ENCODE data around the gene MCRIP1. TPM values are rescaled to one million over a fixed set of nuclear protein-coding genes. Genes with fewer than 3 reads are reported as not detected.
"Not testable (repeated sequence)": the region's sequence is repeated elsewhere in the genome, so short reads cannot be mapped to it uniquely, and the experiment has no call there.

Gene MCRIP1
- total RNA-seq, 1 experiment from 2014 or later: 204 TPM

- no peak for DNase-seq
- H3K27me3 ChIP-seq (ENCODE audit: control insufficient read depth, insufficient read depth, low read length): no peaks in the 10 kb centered on the region
- H3K36me3 ChIP-seq (replicated peaks; ENCODE audit: control insufficient read depth, insufficient read depth, low read length): peaks cover 32% of the 10 kb centered on the region
- no peak overlapping the region for H3K4me3 ChIP-seq (ENCODE audit: insufficient read depth, low read depth, low read length)
Observed at GRCh38 chr17:81851423-81851822, 18.3 kb upstream of the MCRIP1 start.

GRCh38 chr17:81849457-81849856, 16.4 kb upstream of the MCRIP1 start:
- DNase-seq: no peak
- H3K36me3 ChIP-seq (replicated peaks; ENCODE audit: control insufficient read depth, insufficient read depth, low read length): peaks cover 39% of the 10 kb centered on the region
- H3K27me3 ChIP-seq (ENCODE audit: control insufficient read depth, insufficient read depth, low read length): no peaks in the 10 kb centered on the region
- H3K4me3 ChIP-seq (ENCODE audit: insufficient read depth, low read depth, low read length): no peak overlapping the region

- Histone ChIP-seq H3K36me3 (replicated peaks; ENCODE audit: control insufficient read depth, insufficient read depth, low read length) (peaks cover 29% of the 10 kb centered on the region), H3K27me3 (ENCODE audit: control insufficient read depth, insufficient read depth, low read length) (no peaks in the 10 kb centered on the region), H3K4me3 (ENCODE audit: insufficient read depth, low read depth, low read length) (no peak overlapping the region)
- DNase-seq: no peak
Observed at GRCh38 chr17:81846743-81847689, 13.9 kb upstream of the MCRIP1 start.

- DNase-seq: no peak
- peaks cover 27% of the 10 kb centered on the region for H3K36me3 ChIP-seq (replicated peaks; ENCODE audit: control insufficient read depth, insufficient read depth, low read length)
- H3K27me3 ChIP-seq (ENCODE audit: control insufficient read depth, insufficient read depth, low read length): no peaks in the 10 kb centered on the region
- H3K4me3 ChIP-seq (ENCODE audit: insufficient read depth, low read depth, low read length): no peak overlapping the region
Observed at GRCh38 chr17:81845881-81846742, 13.0 kb upstream of the MCRIP1 start.

GRCh38 chr17:81845361-81845760, 12.3 kb upstream of the MCRIP1 start:
- no peak for DNase-seq
- Histone ChIP-seq H3K4me3 (ENCODE audit: insufficient read depth, low read depth, low read length) (no peak overlapping the region), H3K27me3 (ENCODE audit: control insufficient read depth, insufficient read depth, low read length) (no peaks in the 10 kb centered on the region), H3K36me3 (replicated peaks; ENCODE audit: control insufficient read depth, insufficient read depth, low read length) (peaks cover 27% of the 10 kb centered on the region)

- Histone ChIP-seq H3K4me3 (ENCODE audit: insufficient read depth, low read depth, low read length) (no peak overlapping the region), H3K36me3 (replicated peaks; ENCODE audit: control insufficient read depth, insufficient read depth, low read length) (peaks cover 27% of the 10 kb centered on the region), H3K27me3 (ENCODE audit: control insufficient read depth, insufficient read depth, low read length) (no peaks in the 10 kb centered on the region)
- DNase-seq: no peak
Observed at GRCh38 chr17:81844887-81845286, 11.8 kb upstream of the MCRIP1 start.

GRCh38 chr17:81844327-81844851, 11.3 kb upstream of the MCRIP1 start:
- H3K36me3 ChIP-seq (replicated peaks; ENCODE audit: control insufficient read depth, insufficient read depth, low read length): peaks cover 27% of the 10 kb centered on the region
- no peak for DNase-seq

GRCh38 chr17:81843713-81844326, 10.7 kb upstream of the MCRIP1 start:
- Histone ChIP-seq H3K27me3 (ENCODE audit: control insufficient read depth, insufficient read depth, low read length) (no peaks in the 10 kb centered on the region), H3K36me3 (replicated peaks; ENCODE audit: control insufficient read depth, insufficient read depth, low read length) (peaks cover 27% of the 10 kb centered on the region), H3K4me3 (ENCODE audit: insufficient read depth, low read depth, low read length) (no peak overlapping the region)
- peak; percentile 60 for DNase-seq

More at GRCh38 chr17:81844327-81844851, 11.3 kb upstream of the MCRIP1 start:
- no peaks in the 10 kb centered on the region for H3K27me3 ChIP-seq (ENCODE audit: control insufficient read depth, insufficient read depth, low read length)
- no peak overlapping the region for H3K4me3 ChIP-seq (ENCODE audit: insufficient read depth, low read depth, low read length)

- no peak overlapping the region for H3K4me3 ChIP-seq (ENCODE audit: insufficient read depth, low read depth, low read length)
- peaks cover 26% of the 10 kb centered on the region for H3K36me3 ChIP-seq (replicated peaks; ENCODE audit: control insufficient read depth, insufficient read depth, low read length)
- DNase-seq: no peak
- no peaks in the 10 kb centered on the region for H3K27me3 ChIP-seq (ENCODE audit: control insufficient read depth, insufficient read depth, low read length)
Observed at GRCh38 chr17:81842725-81843504, 9.8 kb upstream of the MCRIP1 start.

- no peak overlapping the region for H3K4me3 ChIP-seq (ENCODE audit: insufficient read depth, low read depth, low read length)
- H3K36me3 ChIP-seq (replicated peaks; ENCODE audit: control insufficient read depth, insufficient read depth, low read length): peaks cover 26% of the 10 kb centered on the region
- DNase-seq: no peak
- H3K27me3 ChIP-seq (ENCODE audit: control insufficient read depth, insufficient read depth, low read length): no peaks in the 10 kb centered on the region
Observed at GRCh38 chr17:81842378-81842724, 9.3 kb upstream of the MCRIP1 start.

GRCh38 chr17:81841866-81842265, 8.8 kb upstream of the MCRIP1 start:
- no peak for DNase-seq
- Histone ChIP-seq H3K36me3 (replicated peaks; ENCODE audit: control insufficient read depth, insufficient read depth, low read length) (peaks cover 24% of the 10 kb centered on the region), H3K4me3 (ENCODE audit: insufficient read depth, low read depth, low read length) (no peak overlapping the region), H3K27me3 (ENCODE audit: control insufficient read depth, insufficient read depth, low read length) (no peaks in the 10 kb centered on the region)

GRCh38 chr17:81840826-81841778, 8.0 kb upstream of the MCRIP1 start:
- H3K4me3 ChIP-seq (ENCODE audit: insufficient read depth, low read depth, low read length): no peak overlapping the region
- peak; percentile 74 for DNase-seq
- H3K36me3 ChIP-seq (replicated peaks; ENCODE audit: control insufficient read depth, insufficient read depth, low read length): peaks cover 16% of the 10 kb centered on the region
- H3K27me3 ChIP-seq (ENCODE audit: control insufficient read depth, insufficient read depth, low read length): no peaks in the 10 kb centered on the region

GRCh38 chr17:81840059-81840458, 7.0 kb upstream of the MCRIP1 start:
- not testable (repeated sequence) for H3K36me3 ChIP-seq (replicated peaks; ENCODE audit: control insufficient read depth, insufficient read depth, low read length); H3K27me3 ChIP-seq (ENCODE audit: control insufficient read depth, insufficient read depth, low read length); DNase-seq; H3K4me3 ChIP-seq (ENCODE audit: insufficient read depth, low read depth, low read length)
